Urinary bladder (tissue), 4 donors: ENCODE results near the gene MT3. TPM values are rescaled to one million over a fixed set of nuclear protein-coding genes. Genes with fewer than 3 reads are reported as not detected.
"Not testable (repeated sequence)": the region's sequence is repeated elsewhere in the genome, so short reads cannot be mapped to it uniquely, and the experiment has no call there.

ENCODE experiments used
- DNase-seq: peaks from one replicate; pipeline ENCODE4 v3.0.0-alpha.2; 2015; ENCODE audit errors: extremely low spot score
- H3K27ac ChIP-seq: one replicate; pipeline ENCODE4 v1.5.1; 2013; ENCODE audit warnings: low read depth, mild to moderate bottlenecking, moderate library complexity
- H3K36me3 ChIP-seq: one replicate; pipeline ENCODE4 v1.6.1; 2013; ENCODE audit warnings: mild to moderate bottlenecking, moderate library complexity; ENCODE audit not compliant: insufficient read depth
- H3K4me1 ChIP-seq: one replicate; pipeline ENCODE4 v1.6.1; 2013; ENCODE audit warnings: mild to moderate bottlenecking, moderate library complexity; ENCODE audit not compliant: insufficient read depth
- H3K4me3 ChIP-seq: one replicate; pipeline ENCODE4 v1.5.1; 2013; ENCODE audit warnings: low read depth, low read length
- WGBS: extraction: QIAGEN DNeasy Blood & Tissue Kit; methylation state at CpG from one replicate; pipeline ENCODE4 v1.1.7; 2013; 5-methylcytosine and 5-hydroxymethylcytosine counted together
- polyA plus RNA-seq: library from polyadenylated mRNA; stranded (reverse); fragments of 200-250 nt; gene quantifications from one replicate; pipeline ENCODE4 v1.2.3, GENCODE V29; 2013
- total RNA-seq: library from RNA; depleted of rRNA; stranded (reverse); fragments of >200 nt; gene quantifications from one replicate; pipeline ENCODE4 v1.2.3, GENCODE V29; 2014
- donor health status: healthy with polysubstance abuse.
- donor health status: healthy.

MT3 gene
- total and polyA plus RNA-seq, 2 donors: 1.1 to 8.7 TPM

- WGBS: under 1% methylated on average over 6 of the region's 6 CpGs
- peak; percentile 69 for DNase-seq
- H3K27ac ChIP-seq: no peak overlapping the region
- no peaks in the 10 kb centered on the region for H3K4me1 ChIP-seq
- H3K4me3 ChIP-seq: peak overlapping the region; percentile 46
- no peaks in the 10 kb centered on the region for H3K36me3 ChIP-seq
These were observed 20.2 kb downstream of the MT3 start for GRCh38 chr16:56609463-56609921.

DNA sequence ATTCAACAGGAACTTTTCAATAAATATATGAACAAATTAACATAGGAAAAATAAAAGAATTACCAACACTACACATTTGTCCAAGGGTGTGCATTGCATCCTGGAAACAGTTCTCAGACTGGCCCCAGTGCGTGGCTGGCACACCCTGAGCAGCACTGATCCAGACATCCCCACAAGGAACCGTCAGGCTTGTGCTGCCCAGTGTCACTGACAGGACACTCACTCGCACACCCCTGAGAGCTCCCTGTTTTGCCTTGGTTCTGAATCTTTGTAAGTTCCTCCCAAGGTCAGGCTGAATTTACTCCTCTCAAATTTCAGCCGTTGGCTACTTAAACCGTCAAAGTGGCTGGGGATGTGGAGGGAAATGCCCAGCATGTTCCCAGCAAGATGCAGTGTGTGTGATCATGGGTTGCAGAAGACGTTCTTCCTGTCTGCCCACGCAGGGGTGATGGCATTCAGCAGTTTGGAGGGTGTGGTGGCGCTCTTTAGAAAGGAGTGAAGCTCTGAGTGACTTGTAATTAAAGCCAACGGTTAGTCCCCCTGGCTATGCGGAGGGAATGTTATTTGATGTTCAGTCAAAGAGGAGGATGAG is 20.8 kb downstream of the MT3 start:
- WGBS: 16% methylated on average over 10 of the region's 10 CpGs
- Histone ChIP-seq H3K27ac (peak overlapping the region; percentile 74), H3K4me1 (no peaks in the 10 kb centered on the region)

GRCh38 chr16:56610609-56611111 is 21.3 kb downstream of the MT3 start:
- no peak overlapping the region for H3K4me3 ChIP-seq
- WGBS: 14% methylated on average over 2 of the region's 2 CpGs
- DNase-seq: no peak
- no peaks in the 10 kb centered on the region for H3K36me3 ChIP-seq
- peak overlapping the region; percentile 74 for H3K27ac ChIP-seq
- no peaks in the 10 kb centered on the region for H3K4me1 ChIP-seq

More for the DNA sequence above, 20.8 kb downstream of the MT3 start:
- no peak for DNase-seq
- Histone ChIP-seq H3K4me3 (no peak overlapping the region), H3K36me3 (no peaks in the 10 kb centered on the region)

DNA sequence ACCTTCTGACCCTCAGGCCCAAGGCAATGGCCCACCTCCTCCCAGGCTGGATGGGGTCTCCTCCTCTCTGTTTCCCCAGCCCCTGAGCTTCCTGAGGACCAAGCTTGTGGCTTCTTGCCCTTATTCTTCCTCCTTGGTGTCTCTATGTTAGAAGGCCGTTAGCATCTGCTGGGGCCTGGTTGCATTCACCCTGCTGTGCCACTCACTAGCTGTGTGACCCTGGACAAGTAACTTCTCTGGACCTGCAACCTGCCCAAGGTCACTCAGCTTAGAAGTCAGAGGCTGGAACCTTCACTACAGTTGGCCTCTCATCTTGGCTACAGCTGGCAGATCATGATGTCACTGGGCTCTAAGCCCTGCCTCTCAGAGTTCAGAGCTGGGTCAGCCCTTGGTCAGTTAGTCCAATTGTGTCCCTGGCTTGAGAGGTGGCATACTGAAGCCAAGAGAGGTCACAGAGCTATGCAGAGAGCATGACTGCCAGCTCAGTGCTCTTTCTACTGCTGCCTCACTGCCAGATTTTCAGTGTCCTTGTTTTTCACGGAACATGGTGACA is 22.0 kb downstream of the MT3 start:
- Histone ChIP-seq H3K4me1 (no peaks in the 10 kb centered on the region), H3K4me3 (no peak overlapping the region), H3K27ac (peak overlapping the region; percentile 74), H3K36me3 (no peaks in the 10 kb centered on the region)
- DNase-seq: no peak
- WGBS: 59% methylated on average over 2 of the region's 2 CpGs

DNA sequence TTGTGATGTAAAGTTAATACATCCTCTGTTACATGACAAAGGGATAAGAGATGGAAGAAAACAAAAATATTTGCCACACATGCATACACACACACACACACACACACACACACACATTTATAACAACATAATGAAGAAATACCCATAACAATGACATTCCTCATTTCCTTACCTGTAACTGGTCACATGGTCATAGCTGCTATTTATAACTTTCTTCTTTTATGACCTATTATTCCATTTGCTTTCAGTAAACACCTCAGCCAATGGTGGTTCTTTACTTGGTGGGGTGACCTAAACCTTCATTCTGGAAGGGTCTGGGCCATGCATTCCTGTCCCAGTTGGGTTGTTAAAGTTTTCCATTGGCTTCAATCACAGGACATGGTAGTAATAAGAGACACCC is 24.4 kb downstream of the MT3 start:
- Histone ChIP-seq H3K4me1 (no peaks in the 10 kb centered on the region), H3K27ac (no peak overlapping the region)

GRCh38 chr16:56614549-56614991 is 25.2 kb downstream of the MT3 start:
- Histone ChIP-seq H3K4me3 (no peak overlapping the region), H3K27ac (no peak overlapping the region), H3K36me3 (no peaks in the 10 kb centered on the region), H3K4me1 (no peaks in the 10 kb centered on the region)
- no peak for DNase-seq

More for the DNA sequence above, 24.4 kb downstream of the MT3 start:
- Histone ChIP-seq H3K4me3 (no peak overlapping the region), H3K36me3 (no peaks in the 10 kb centered on the region)
- no peak for DNase-seq

- WGBS: 93% methylated on average over 3 of the region's 3 CpGs
- DNase-seq: no peak
- H3K36me3 ChIP-seq: no peaks in the 10 kb centered on the region
- H3K4me1 ChIP-seq: no peaks in the 10 kb centered on the region
- no peak overlapping the region for H3K4me3 ChIP-seq
- H3K27ac ChIP-seq: no peak overlapping the region
These were observed 26.0 kb downstream of the MT3 start for GRCh38 chr16:56615353-56615752.

DNA sequence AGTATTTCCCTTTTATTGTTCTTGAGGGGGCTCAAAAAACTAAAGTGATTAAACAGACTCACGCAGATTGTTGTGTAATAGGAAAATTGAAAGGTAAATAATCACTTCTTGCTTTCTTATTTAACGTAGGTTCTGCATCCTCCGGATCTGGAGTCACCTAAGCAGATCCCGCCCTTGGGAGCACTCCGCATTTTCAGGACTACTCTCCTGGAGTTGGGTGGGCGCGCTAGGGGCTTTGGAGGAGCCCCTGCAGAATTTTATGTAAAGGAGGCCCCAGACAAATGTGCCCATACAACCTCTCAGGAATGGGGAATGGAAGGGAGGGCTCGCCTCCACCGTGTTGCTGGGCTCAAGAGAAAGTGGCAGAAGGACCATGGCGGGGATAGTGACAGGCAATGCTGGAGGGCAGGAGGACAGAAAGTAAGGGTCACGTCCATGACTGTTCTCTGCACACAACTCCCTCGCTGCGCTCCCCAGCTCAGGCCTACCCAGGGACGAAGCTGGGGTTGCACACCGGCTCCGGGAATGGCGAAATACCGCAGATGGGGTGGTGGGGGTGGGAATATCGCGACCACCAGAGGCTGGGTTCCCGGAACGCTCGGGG is 27.4 kb downstream of the MT3 start:
- no peaks in the 10 kb centered on the region for H3K36me3 ChIP-seq
- WGBS: 52% methylated on average over 23 of the region's 23 CpGs
- no peak overlapping the region for H3K27ac ChIP-seq
- no peaks in the 10 kb centered on the region for H3K4me1 ChIP-seq
- peak overlapping the region; percentile 22 for H3K4me3 ChIP-seq
- no peak for DNase-seq

- H3K36me3 ChIP-seq: no peaks in the 10 kb centered on the region
- WGBS: 4% methylated on average over 41 of the region's 41 CpGs
- no peak for DNase-seq
- peak overlapping the region; percentile 12 for H3K27ac ChIP-seq
- peak overlapping the region; percentile 22 for H3K4me3 ChIP-seq
- H3K4me1 ChIP-seq: no peaks in the 10 kb centered on the region
These were observed 28.1 kb downstream of the MT3 start for GRCh38 chr16:56617212-56618085.

DNA sequence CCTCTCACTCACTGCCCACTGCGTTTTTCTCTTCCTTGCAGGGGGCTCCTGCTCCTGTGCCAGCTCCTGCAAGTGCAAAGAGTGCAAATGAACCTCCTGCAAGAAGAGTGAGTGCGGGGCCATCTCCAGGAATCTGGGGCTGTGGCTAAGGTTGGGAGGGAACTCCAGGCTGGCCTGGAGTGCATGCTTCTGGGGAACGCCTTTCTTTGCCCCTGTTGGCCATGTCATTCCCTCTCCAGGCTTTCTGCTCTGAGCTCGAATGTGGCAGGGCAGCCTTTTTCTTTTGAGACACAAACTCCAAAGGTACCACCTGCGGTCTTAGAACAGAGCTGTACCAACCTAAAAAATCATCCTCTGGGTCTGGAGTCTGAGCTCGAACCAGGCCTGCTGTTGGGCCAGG is 28.8 kb downstream of the MT3 start:
- Histone ChIP-seq H3K4me1 (no peaks in the 10 kb centered on the region), H3K36me3 (no peaks in the 10 kb centered on the region), H3K27ac (no peak overlapping the region), H3K4me3 (no peak overlapping the region)
- no peak for DNase-seq
- 76% methylated on average over 6 of the region's 6 CpGs for WGBS

GRCh38 chr16:56620339-56620897 is 31.1 kb downstream of the MT3 start:
- Histone ChIP-seq H3K4me3 (no peak overlapping the region), H3K27ac (no peak overlapping the region), H3K36me3 (no peaks in the 10 kb centered on the region), H3K4me1 (no peaks in the 10 kb centered on the region)
- 91% methylated on average over 8 of the region's 8 CpGs for WGBS
- DNase-seq: no peak

- not testable (repeated sequence) for H3K27ac ChIP-seq, H3K4me3 ChIP-seq, H3K4me1 ChIP-seq, H3K36me3 ChIP-seq, DNase-seq
- 72% methylated on average over 4 of the region's 4 CpGs for WGBS
These were observed 32.5 kb downstream of the MT3 start for GRCh38 chr16:56621665-56622445.

- WGBS: 95% methylated on average over 5 of the region's 5 CpGs
- not testable (repeated sequence) for DNase-seq
These were observed 33.9 kb downstream of the MT3 start for GRCh38 chr16:56623184-56623583.

More at GRCh38 chr16:56623184-56623583, 33.9 kb downstream of the MT3 start:
- not testable (repeated sequence) for H3K36me3 ChIP-seq, H3K27ac ChIP-seq, H3K4me3 ChIP-seq, H3K4me1 ChIP-seq
